Inflammatory macrophage (primary cell): ENCODE data around the gene DPP8.
"Not testable (repeated sequence)": the region's sequence is repeated elsewhere in the genome, so short reads cannot be mapped to it uniquely, and the experiment has no call there.

Experiments used
- DNase-seq, 2 donors: peaks; one replicate each; pipeline ENCODE4 v3.0.0-alpha.2; 2020 to 2022

The DPP8 gene

DNA sequence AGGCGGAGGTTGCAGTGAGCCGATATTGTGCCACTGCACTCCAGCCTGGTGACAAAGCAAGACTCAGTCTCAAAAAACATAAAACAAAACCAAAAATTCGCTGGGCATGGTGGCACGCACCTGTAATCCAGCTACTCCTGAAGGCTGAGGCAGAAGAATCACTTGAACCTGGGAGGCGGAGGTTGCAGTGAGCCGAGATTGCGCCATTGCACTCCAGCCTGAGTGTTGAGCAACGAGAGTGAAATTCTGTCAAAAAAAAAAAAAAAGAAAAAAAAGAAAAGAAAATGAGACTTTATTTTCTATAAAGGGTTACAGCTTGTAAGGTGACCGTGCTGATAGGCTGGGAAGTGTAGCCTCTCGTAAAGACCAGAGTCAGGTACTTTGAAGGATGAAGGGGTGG is 6.7 kb upstream of the DPP8 start:
- DNase-seq = no peak

DNA sequence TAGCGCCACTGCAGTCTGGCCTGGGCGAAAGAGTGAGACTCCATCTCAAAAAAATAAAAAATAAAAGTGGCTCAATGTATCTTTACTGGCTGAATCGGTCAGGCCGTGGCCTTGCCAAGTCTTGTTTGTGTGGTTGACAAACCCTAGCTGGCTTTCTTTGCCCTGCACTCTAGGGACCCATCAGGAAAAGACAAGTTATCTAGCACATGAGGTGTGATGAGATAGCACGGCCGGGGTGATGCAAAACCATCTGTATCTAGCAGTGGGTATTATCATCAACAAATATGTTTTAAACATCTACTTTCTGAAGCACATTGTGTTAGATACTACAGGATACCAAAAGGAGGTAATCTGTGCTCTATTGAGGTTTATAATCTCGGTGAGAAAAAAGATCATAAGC is 3.9 kb upstream of the DPP8 start:
- no peak for DNase-seq

DNA sequence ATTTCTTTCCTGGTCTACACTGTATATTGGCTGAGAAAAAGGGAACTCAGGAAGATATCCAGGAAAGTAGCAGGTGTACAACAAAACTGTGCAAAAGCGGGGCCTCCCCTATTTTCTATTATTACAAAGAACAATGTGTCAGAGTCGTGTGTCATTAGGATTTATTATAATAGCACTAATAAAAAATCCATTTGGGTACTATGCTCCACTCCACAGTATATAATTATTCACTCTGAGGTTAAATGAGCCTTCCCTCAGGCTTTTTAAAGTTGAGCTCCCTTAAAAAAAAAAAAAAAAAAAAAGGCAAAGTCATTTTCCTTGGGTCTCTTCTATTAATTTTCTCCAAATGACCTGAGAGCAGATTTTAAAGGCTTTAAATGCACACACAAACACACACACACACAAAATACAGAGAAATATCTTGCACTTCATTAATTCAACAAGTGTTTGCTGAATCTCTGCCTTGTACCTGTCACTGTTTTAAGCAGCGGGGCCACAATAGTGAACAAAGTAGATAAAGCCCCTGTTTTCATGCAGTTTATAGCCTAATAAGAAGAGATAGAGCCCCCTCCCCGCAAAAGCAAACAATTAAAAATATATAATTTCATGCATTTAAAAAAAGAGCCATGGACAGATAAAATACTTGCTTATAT is 1.3 kb upstream of the DPP8 start:
- DNase-seq = no peak

DNA sequence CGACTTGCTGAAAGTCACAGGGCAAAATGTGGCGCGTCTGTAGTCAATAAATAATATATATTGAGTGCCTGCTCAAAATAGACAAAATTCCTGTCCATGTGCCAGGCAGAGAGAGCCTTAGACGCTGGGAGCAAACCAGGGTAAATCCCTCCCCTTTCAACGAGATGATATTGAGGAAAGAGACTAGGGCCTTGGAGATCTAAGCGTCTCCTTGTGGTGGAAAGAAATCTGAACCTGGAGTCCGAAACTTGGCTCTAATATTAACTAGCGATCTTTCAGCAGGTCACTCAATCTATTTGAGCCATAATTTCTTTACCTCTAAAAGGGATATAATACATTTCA is 348 bp upstream of the DPP8 start:
- no peak for DNase-seq

DNA sequence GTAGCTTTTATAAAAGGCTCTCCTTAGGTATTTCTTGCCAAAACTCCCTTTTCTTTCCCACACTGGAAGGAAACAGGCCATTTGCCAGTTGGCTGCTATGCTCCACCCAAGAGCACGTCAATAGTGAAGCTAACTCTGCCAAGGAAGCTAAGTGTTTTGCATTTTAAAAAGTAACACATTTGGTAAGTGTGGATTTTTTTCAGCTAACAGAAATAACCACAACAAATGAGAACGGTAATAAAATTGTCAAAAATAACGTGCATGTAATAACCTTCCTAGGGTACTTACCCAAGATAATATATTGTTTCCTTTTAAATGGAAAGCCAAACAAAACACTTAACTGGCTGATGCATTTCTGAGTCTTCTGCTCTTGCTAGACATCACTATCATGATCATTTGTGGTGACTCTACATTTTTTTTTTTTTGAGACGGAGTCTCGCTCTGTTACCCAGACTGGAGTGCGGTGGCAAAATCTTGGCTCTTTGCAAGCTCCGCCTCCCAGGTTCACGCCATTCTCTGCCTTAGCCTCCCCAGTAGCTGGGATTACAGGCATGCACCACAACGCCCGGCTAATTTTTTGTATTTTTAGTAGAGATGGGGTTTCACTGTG is 4.6 kb downstream of the DPP8 start:
- no peak for DNase-seq

DNA sequence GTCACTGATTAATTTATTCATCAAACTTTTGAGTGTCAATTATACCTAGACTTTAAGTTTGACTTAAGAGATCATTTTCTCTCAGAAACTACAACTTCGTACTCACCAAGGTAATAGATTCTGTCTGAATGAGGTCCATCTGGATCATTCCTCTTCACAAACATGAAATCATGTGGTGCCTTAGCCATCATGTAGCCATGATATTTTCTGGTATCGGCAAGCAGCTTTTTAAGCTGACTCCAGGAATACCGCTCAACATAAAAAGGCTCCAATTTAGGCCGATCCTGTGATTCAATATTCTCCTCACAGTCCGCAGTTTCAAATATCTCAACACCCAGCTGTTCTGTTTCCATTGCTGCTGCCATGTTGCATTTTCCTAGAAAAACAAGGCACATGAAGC is 5.3 kb downstream of the DPP8 start:
- DNase-seq = no peak

DNA sequence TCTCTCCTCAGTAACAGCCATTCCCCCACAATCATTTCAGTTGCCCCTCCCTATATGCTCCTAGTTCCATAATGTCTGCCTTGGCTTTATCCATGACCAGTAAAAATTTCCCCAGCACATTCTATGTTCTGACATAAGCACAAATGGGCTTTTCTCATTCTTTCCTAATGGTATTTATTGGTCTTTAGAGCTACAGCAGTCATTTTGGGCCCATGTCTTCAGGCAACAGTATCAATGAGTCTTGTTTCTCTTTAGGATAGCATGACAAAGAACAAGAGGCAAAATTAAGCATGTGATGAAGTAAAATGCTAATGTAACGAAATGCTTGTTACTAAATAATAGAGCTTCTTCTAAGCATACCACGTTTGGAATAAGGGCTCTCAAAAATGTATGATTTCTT is 8.2 kb downstream of the DPP8 start:
- DNase-seq = no peak

DNA sequence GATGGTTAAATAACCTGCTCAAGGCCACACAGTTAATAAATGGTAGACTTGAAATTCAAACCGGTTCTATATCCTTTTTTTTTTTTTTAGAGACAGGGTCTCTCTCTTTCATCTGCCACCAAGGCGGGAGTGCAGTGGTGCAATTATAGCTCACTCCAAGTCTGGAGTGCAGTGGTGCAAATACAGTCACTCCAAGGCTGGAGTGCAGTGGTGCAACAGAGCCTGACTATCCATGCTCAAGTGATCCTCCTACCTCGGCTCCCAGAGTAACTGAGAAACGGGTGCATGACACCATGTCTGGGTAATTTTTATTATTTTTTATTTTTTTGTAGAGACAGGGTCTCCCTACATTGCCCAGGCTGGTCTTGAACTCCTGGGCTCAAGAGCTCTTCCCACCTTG is 23.4 kb downstream of the DPP8 start:
- no peak for DNase-seq

DNA sequence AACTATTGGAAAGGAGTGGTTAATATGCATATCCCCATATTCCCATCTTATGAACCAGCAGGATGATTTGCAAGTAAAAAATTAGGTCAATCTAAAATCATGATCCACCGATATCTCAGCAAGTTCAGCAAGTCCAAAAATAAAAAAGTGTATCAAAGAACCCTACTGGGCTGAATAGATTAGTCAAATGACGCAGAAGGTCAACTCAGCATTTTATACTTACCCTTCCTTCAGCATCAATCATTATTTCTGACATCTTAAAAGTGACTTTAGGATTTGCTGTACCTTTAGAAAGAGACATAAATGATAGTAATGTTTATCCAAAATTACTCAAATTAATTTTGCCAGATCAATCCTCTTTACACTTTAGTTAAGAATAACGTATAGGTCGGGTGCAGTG is 32.6 kb downstream of the DPP8 start:
- DNase-seq = no peak

DNA sequence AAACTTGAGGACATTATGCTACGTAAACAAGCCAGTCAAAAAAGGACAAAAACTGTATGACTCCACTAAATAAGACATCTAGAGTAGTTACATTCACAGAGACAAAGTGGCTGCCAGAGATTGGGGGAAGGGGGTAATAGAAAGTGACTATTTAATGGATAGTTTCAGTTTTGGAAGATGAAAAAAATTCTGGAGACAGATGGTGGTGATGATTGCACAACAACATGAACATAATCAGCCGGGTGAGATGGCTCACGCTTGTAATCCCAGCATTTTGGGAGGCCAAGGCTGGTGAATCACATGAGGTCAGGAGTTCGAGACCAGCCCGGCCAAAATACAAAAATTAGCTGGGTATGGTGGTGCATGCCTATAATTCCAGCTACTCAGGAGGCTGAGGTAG is 40.6 kb downstream of the DPP8 start:
- DNase-seq = no peak

DNA sequence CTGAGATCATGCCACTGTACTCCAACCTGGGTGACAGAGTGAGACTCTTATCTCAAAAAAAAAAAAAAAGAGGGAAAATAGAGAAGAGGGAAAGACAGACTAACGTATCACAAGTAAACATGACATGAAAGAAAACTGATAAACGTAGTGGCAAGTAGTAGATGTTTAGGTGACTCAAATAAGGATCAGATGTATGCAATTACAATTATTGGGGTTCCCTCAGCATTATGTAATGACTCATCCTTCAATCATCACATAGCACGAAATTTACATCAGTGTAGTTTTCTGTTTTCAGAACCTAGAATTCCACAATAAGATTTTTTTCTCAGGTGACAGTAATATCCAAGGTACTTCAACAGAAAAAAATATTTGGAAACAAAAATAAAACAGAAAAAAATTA is 46.6 kb downstream of the DPP8 start:
- no peak for DNase-seq

DNA sequence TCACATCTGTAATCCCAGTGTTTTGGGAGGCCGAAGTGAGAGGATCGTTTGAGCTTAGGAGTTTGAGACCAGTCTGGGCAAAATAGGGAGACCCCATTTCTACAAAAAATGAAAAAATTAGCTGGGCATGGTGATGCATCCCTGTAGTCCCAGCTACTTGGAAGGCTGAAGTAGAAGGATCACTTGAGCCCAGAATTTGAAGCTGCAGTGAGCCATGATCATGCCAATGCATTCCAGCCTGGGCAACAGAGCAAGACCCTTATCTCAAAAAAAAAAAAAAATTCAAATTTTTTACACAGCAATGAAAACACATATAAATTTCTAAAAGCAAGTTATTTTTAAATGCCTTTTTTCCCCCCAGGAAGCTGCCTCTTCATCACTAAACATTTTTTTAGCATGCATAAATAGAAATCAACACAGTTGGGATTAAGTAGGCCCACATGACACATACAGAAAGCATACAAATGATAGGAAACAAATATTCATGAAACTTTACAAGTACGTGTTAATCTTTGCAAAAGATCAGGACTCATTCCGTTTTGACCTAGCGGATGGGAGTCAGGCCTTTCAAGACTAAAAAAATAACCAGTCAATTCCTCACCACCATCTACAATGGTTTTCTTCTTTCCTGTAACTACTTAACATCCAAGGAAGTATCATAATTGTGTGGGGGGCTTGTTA is 49.1 kb downstream of the DPP8 start:
- no peak for DNase-seq

DNA sequence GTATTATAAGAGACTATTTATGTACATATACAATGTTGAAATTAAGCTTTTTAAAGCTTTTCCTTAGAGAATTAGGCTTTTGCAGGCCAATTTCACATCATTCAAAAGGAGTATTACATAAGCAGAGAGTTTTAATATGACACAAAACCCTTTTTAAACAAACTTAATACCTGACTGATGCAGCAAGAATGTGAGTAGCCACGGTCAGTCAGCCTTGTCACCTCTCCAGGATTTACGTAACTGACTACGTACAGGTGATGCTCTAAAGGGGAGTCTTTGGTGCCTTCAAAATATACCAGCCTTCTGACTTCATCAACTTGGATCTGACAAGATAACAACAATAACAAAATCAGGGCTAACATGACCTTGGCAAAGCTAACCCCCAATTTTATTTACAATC is 50.6 kb downstream of the DPP8 start:
- no peak for DNase-seq

DNA sequence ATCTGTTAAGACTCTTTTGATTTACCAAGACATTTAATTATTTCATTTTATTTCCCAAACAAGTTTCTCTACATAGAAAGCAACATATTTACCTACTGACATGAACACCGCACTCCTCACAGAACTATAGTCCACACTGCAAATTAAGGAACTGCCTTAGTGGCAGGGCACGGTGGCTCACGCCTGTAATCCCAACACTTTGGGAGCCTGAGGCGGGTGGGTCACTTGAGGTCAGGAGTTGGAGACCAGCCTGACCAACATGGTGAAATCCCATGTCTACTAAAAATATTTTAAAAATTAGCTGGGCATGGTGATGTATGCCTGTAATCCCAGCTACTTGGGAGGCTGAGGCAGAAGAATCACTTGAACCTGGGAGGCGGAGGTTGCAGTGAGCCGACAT is 54.4 kb downstream of the DPP8 start:
- not testable (repeated sequence) for DNase-seq

DNA sequence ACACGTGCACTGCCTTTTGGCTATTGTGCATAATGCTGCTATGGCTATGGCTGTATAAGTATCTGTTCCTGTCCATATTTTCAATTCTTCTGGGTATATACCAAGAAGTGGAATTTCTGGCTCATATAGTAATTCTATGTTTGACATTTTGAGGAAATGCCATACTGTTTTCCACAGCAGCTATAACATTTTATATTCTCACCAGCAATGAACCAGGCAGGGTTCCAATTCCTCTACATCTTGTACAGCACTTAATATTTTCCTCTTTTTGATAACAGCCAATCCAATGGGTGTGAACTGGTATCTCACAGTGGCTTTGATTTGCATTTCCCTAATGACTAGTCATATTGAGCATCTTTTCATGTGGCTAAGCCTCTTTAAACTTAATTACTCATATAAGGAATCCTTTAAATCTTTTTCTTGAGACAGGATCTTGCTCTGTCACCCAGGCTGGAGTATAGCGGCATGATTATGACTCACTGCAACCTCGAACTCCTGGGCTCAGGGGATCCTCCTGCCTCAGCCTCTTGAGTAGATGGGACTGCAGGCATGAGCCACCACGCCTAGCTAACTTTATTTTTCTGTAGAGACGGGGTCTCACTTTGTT is 56.6 kb downstream of the DPP8 start:
- DNase-seq = no peak

DNA sequence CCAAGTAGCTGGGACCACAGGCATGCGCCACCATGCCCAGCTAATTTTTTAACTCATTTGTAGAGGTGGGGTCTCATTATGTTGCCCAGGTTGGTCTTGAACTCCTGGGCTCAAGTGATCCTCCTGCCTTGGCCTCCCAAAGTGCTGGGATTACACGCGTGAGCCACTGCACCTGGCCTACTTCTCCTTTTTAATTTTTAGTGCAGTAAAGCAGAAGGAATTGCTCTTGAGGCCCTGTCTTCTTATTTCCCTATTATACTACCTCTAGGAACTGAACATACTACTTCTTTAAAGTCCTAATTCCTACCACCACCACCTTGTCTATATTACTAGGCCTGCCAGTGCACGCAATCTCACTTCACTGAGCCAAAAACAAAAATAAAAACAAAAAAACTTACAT is 62.2 kb downstream of the DPP8 start:
- not testable (repeated sequence) for DNase-seq

DNA sequence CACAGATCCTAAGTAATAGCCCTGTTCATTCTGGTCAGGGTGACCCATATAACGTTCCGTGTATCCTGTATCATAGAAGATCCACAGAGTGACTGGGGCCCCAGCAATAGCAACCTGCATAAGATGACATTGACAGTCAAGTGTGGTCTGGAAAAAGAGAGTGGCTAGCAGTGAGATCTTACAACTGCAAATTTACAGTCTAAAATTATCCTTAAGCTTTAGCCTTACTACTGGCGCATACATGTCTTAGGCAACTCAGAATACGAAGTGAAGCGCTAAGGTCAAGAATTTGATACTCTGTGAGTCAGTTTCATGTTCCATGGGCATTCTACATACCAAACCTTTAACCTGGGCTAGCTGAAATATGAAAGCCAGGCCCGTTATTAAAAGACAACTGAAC is 65.5 kb downstream of the DPP8 start:
- DNase-seq = no peak

DNA sequence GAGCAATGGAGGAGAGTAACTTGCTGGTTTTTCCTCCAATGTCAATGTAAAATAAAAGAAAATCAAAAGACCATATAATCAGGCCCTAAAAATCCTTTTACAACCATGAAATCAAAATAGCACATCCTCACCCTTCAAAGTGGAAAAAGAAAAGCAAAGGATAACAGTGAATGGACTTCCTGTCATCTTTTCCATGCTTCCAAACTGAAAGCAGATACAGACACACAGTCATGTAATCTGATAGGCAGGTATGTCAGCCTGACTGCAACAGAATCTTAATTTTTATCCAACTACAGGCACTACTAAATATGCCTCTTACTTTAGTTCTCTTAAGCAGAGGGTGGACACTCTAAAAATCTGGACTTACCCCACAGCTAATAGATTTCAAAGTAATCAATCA is 66.9 kb downstream of the DPP8 start:
- no peak for DNase-seq

DNA sequence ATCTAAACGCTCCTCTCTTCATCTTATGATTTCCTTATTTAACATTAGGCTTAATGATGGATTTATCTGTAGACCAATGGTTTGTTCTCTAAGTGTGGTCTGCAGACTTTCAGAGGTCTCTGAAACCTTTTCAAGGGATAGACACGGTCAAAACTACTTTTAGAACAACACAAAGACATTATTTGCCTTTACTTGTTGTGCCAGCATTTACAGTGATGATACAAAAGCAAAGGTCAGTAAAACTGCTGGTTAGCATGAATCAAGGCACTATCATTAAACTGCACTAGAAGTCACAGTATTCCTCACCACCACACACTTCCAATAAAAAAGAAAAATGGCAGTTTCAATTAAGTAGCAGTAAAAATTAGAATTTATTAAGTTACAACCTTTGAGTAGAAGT is 70.3 kb downstream of the DPP8 start:
- DNase-seq = no peak

DNA sequence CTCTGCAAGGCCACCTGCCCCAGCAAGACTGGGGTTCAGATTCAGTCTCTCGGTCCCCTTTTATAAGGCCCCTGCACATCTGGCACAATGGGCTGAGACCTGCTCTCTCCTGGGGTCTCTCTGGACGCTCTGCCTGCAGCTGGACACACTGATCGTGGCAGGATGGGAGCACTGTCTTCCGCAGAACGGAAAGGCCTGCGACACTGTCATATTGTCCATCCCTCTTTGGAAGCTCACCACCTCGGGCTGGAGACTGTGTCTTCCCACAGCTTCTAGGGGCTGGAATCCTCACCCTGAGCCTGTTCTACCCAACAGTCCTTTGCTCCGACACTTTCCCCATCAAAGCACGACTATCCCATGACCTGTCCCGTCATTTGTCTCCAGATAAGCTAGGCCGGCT is 83.3 kb downstream of the DPP8 start:
- no peak for DNase-seq

DNA sequence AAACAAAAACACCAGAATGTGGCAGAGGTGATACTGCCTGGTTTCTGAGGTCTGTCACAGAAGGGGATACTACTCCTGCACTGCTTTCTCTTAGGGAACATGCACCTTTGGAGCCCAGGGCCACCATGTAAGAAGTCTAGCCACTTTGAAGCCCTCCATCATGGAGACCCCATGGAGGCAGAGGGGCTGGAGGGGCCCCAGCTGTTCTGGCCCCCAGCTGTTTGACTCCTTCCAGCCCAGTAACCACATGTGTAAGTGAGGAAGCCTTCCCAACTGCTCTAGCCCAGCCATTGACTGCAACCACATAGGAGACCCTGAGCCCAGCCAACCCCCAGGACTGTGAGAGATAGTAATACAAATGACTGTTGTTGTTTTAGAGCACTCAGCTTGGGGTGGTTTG is 85.8 kb downstream of the DPP8 start:
- DNase-seq = no peak

DNA sequence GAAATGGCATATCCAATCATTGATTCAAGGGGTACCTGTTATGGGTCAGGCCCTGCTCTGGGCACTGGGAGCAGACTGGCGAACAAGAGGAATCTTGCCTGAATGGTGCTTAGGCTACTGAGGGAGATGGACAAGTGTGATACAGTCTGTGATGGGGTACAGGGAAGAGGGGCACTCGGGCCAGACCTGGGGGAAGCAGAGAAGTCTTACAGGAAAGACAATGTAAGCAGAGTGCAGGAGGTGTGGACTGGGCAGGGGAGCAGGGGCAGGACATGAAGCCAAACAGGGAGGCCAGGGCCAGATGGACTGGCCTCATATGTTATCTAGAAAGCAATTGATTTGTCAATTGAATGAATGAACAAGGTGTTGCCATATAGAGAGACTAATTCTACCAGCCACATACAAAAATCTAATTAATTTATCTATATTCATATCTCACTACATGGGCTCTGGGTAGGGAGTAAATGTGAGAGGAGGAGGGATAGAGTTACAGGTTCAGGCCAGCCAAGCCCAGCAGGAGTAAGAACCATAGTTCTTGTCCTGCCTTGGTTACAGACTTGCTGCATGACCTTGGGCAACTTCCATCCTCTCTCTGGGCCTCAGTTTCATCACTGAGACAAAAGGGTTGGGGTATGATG is 91.2 kb downstream of the DPP8 start:
- no peak for DNase-seq

DNA sequence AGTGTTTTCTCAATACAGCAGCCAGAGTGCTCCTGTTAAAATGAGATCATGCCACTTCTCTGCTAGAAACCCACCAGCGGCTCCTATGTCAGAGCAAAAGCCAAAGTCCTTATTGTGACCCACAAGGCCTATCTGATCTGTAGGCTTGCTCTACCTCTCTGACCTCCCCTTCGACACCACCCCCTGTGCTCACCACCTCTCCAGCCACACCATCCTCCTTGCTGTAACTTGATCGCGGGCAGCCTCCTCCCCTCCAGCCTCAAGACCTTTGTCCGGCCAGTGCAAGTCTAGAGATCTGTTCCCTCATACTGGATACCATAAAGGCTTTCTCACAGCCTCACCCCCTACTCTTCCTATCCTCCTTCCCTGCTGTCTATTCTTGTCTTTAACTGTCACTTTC is 92.8 kb downstream of the DPP8 start:
- no peak for DNase-seq
